HTR-8/SVneo (cell line): ENCODE data around the gene EME2.

Source experiments
- DNase-seq: peaks from one replicate; pipeline ENCODE4 v3.0.0; 2011; ENCODE audit warnings: low spot score, mixed read lengths; ENCODE audit not compliant: insufficient read length
- FAIRE-seq: peaks from 2 replicates; lab custom pipeline; 2011; peaks lifted over from hg19 to GRCh38; lab: Jason Lieb, UNC

EME2 gene

DNA sequence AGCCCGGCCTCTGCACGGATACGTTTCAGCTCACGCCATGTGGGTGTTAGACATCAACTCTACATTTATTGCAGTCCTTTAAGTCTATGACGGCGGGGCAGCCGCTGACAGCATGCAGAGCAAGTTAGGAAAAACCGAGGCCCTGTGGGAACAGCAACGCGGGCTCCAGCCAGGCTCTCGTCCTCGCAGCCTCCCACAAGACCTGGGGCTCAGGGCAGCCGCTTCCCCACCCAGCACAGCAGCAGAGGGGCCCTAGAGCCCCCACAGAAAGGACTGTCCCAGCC lies 4.0 kb downstream of the EME2 start:
- no peak for FAIRE-seq
- no peak for DNase-seq

DNA sequence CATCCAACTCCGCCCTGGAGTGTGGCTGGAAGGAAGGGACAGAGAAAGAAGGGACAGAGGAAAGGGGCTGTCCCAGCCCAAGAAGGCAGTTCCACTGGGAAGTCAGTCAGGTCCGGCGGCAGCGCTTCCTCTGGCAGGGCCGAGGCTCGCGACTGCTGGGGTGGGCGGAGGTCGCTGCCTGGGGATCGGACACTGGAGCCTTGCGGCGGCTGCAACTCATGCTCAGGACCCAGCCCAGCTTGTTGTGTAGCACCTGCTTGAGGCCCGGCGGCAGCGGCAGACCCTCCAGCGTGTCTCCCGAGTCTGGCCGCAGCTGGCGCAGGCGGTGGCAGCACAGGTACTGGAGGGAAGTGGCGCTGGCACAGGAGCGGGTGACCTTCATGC lies 4.4 kb downstream of the EME2 start:
- FAIRE-seq: no peak

DNA sequence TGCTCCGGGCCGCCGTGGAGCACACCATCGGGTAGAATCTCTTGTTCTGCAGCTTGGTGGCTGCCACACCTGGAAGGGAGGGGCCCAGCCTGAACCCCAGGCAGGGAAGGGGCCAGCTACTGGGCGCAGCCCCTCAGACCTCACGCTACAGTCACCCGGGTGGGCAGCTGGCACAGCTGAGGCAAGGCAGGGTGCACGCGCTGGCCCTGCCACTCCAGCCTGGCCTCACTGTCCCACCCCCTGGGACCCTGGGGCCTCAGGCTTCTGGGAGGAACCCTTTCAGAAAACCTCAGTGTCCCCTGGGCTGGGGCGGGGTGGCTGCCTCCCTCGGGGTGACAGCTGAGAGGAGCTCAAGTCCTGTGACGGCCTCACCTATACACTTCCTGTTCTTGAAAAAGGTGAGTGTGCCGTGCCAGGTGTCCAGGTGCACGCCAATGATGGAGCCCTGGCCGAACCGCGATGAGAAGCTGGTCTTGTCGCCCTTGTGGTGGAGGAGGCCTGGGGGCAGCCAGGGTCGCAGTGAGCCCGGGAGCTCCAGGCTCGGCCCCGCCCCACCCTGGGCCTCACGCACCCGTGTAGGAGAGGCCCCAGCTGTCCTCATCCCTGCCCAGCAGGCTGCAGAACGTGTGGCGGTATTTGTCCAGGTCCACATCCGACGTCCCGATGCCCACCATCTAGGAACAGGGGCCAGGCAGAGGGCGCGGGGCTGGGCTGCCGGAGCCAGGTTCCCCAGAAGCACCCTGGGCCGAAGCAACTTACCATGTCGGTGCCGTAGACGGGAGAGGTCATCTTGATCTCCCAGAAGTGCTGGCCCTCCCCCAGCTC lies 5.0 kb downstream of the EME2 start:
- DNase-seq (no peak), FAIRE-seq (no peak)

More for the DNA sequence above, 4.4 kb downstream of the EME2 start:
- no peak for DNase-seq

DNA sequence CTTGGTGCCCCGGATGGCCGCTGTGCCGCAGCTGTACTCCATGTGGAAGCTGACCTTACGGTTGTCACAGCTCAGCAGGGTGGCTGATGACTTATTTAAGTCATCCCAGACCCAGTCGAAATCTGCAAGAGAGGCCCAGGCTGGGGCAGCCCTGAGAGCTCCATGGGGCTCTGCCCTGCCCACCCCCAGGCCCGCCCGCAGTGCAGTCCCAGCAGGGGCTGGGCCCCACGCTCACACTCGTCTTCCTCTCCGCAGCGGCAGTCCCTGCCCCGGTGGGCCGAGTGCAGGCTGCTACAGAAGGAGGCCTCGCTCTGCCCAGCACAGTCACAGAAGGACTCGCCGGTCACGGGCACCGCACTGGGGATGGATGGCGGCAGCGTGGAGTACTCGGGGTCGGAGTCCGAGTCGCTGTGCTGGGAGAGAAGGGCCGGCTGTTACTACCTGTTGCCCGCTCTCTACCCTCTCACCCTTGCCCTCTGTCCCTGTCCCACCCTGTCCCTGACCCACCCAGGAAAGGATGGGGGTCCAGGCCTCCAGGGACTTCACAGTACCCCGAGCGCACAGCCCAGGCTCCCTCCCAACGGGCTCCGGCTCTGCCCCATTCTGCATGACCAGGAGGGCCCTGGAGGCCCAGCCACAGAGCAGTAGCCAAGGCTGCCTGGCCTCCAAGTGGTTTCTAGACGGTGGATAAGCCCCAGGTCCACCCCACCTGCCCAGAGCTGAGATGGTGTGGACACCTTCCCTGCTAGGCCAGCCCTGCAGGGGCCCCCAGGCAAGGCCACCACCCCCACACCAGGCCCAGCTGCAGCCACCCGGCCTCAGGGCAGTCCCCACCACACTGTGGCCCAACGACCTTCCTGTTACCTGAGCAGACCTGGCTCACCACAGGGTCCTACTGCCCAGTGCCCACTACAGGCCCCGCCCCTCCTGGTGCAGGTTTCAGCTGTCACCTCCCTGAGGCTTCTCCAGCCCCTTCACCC lies 5.9 kb downstream of the EME2 start:
- no peak for FAIRE-seq
- no peak for DNase-seq

DNA sequence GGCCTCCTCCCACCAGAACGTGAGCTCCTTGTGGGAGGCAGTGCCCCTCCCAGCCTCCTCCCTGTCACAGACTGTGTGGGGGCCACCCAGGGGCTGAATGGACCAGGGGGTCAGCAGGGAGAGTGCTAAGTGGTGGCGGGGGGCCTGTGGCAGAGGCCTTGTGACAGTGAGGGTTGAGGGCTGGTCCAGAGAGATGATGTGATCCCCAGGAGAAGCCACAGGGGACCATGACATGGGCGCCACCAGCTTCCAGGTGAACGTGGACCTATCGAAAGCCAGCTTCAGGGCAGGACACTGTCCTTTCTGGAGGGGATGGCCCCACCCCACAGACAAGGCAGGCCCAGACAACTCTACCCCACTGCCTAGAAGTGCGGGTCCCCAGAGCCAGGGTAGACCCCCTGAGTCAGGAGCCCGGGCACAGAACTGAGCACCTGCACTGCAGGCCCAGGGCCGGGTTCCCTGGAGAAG lies 6.7 kb downstream of the EME2 start:
- DNase-seq (no peak), FAIRE-seq (no peak)

DNA sequence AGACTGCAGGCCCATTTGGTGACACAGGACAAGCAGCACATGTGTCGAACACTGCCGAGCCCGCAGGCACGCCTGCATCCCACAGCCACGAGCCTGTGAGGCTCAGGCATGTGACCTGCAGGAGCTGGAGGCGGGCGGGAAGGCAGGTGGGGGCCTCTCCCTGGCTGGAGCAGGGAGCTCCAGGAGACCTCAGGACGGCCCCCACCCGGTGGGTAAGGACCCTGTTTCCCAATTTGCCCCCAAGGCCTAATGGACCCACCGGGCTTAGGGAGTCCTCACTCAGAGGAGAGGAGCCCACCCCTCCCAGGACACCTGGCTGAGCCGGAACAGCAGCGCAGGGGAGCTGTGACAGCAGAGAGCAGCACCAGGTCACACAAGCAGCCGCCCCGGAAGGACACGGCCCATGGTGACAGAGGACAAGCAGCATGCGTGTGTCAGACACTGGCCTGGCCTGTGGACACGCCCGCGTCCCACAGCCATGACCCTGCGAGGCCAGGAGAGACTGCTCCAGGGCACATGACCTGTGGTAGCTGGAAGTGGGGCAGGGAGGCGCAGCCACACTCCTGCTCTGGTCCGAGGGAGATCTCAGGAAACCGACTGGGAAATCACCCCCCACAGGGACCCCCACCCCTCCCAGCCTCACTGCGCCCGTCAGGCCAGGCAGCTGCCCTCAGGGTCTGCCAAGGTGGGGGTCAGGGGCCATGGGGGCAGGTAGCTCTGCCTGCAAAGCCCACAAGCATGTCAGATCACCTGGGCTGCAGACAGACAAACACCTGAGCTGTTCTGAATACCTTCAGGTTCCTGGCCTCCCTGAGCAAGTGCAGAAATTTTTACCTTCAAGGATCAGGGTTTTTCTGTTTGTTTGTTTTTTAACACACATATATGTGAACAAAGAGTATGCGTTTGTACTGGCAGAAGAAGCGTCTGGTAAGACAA lies 7.4 kb downstream of the EME2 start:
- DNase-seq (no peak), FAIRE-seq (no peak)

DNA sequence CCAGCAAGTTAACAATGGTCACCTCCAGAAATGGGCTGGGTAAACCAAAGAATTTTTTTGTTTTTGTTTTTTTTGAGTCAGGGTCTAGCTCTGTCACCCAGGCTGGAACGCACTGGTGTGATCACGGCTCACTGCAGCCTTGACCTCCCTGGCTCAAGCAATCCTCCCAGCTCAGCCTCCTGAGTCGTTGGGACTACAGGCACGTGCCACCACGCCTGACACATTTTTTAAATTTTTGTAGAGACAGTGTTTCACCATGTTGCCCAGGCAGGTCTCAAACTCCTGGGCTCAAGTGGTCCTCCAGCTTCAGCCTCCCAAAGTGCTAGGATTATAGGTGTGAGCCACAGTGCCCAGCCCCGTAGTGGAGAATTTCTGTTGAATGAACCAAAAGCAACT lies 8.1 kb downstream of the EME2 start:
- FAIRE-seq: no peak
- no peak for DNase-seq

DNA sequence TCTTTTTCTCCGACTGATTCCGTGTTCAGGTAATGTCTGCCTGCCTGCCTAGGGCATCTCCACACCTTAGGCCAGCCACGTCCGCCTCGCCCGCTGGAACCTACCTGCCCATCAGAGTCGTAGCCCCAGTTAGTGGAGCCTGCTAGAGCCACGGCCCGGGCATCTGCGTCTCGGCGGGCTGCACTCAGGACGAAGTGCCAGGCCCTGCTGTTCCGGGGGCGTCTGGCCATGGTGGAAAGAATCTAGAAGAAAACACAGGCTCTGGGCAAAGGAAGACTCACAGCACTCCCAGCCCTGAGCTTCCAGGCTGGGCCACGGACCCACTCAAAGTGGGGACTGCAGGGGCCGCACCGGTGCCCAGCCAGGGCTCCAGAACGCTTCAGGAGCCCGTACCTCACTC lies 8.6 kb downstream of the EME2 start:
- FAIRE-seq: no peak
- DNase-seq: no peak

DNA sequence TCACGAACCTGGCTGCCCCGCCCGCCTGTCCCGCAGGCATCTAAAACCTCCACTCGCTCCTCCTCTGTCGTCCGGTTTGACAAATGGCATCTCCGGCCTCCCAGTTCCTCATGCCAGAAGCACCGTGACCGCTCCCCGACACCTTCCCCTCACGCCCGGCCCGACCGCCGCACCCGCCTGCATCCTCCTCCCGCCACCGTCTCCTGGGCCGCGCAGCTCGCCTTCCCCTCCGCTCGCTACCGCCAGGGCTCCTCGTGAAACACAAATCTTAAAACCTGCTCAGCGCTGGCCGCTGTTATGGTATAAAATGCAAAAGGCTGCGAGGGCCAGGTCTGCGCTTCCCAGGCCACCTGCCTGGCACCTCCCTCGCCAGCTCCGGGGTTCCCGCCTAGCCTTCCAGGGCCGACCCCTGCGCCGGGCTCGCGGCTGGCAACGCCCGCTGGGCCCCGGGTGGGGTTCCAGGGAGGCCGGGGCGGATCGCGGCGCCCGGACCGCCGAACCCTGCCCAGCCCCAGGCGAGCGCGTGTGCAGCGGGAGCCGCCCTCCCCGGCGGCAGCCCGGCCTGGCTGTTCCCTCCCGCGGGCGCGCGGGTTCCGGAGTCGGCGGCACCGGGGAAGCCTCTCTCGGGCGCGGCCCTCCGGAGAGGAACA lies 9.3 kb downstream of the EME2 start:
- no peak for FAIRE-seq
- no peak for DNase-seq

DNA sequence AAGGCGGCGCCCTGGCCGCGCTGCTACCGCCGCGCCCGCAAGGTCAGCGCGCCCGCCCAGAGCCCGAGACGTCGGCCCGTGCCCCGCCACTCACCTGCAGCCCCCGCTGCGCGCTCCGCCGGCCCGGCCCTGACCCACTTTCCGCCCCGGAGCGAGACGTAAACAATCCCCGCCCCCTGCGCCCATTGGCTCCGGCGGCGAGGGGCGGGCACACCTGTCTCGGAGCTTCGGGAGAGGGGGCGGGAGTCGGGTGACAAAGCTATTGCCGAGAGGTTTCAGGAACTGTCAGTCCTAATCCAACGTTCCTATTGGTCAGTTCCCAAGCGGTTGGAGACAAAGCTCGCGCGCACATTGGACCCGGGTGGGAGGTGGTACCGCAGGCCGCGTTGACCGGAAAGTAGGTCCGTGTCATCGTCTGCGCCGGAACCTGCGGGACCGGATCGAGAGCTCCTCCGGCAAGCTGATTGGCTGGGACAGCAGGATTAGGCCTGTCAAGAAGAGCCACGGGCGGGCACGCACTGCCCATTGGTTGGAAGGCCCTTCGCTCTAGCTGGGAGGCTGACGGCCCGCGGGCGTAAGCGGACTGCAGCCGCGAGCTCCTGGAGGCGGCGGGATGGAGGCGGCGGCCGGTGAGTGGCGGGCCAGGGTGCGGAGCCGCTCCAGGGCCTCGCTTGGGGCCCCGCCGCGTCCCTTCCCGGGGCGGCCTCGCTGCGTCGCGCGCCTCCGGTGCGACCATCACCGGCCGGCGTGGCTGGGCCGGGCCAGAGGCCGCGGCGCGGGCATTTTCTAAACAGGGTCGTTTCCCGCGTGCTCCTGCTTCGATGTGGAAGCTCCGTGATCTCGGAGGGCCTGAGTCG lies 10.0 kb downstream of the EME2 start, which contains the start of the genes NUBP2 and SPSB3:
NUBP2 (plus strand) TSS at position 553 of the 857 bp plus-strand sequence; CDS start at position 614, 61 bp downstream.
SPSB3 (minus strand) TSS at position 164 of the 857 bp plus-strand sequence. CDS start 1,088 bp downstream, outside the sequence.
- FAIRE-seq (peak; percentile 99), DNase-seq (peak; percentile 99)

DNA sequence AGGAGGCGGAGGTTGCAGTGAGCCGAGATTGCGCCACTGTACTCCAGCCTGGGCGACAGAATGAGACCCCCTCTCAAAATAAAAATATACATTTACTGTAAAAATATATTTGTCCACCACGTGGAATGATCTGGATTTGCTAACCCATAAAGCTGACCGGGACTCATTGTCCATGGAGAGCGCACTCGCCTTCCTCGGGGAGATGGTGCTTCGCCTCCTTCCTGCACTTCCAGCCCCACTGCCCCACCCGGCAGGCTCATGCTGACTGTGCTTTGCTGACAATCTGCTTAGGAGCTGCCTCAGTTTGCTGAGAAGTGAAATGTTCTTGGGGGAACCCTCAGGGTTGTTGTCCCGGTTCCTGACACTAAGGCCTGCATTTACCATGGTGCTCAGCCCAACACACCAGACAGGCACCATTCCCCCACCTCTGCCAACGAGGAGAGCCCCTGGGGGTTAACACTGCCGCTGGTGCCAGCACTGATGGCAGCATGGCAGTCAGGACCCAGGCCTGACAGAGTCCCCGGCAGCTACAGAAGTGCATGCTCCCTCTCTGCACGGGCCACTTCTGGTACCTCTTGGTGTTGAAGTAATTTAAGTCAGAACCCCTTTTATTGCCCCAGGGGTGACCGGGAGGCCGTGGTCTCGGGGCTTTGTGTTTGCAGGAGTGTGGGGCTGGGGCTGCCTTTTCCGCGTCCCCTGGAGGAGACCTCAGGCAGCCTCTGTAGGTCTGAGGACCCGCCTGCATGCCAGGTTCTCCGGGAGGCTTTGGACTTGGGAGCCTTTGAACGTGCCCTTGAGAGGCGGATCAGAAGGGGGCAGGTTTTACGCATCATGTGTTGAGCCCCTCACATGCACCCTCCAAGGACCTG lies 12.6 kb downstream of the EME2 start:
- DNase-seq (no peak), FAIRE-seq (no peak)

DNA sequence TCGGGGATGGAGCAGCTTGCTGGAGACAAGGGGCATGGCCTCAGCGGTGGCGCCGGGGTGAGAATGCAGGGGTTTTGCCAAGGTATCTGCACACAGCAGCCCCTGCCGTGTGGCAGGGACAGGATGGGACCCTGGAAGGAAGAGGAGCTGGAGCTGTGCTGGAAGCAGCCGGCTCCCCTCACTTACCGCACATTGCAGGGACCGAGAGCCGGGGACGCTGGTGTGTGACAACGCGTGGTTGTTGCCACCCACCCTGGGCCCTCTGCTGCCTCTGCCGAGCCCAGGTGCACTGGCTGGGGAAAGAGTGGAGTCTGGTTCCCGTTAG lies 13.2 kb downstream of the EME2 start:
- no peak for DNase-seq
- no peak for FAIRE-seq

DNA sequence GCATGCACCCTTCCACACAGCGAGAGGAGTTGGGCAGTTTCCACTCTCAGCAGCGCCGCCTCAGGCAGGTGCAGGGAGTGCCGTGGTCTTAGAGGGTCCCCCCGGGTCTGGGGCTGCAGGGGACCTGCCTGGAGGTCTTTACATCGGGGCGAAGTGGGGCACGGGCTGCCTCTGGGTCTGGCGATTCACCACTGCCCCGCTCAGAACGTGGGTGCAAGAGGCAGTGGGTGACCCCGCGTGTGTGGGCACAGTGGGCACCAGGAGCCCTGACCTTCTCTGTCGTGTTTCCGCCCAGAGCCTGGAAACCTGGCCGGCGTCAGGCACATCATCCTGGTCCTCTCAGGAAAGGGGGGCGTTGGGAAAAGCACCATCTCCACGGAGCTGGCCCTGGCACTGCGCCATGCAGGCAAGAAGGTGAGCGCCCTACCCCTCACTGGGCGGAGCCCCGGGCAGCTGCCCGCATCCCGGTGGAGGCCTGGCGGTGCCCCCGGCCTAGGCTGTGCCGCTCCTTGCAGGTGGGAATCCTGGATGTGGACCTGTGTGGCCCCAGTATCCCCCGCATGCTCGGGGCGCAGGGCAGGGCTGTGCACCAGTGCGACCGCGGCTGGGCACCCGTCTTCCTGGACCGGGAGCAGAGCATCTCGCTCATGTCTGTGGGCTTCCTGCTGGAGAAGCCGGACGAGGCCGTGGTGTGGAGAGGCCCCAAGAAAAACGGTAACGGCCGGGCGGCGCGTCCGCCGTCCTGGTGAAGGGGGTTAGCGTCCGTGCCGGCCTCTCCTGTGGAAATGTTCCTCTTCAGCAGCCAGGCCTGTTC lies 13.8 kb downstream of the EME2 start:
- FAIRE-seq: no peak
- no peak for DNase-seq

DNA sequence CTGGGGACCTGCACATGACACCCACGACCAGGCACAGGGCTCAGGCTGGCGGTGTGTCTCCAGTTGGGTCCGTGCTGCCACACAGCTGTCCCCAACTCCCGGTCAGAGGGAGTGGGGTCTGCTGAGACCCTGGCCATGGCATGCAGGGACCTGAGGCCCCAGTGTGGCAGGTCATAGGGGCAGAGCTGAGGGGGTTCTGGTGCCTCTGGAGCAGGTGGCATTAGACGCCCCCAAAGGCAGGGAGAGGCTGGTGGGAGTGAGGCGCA lies 14.4 kb downstream of the EME2 start:
- DNase-seq: no peak
- no peak for FAIRE-seq

DNA sequence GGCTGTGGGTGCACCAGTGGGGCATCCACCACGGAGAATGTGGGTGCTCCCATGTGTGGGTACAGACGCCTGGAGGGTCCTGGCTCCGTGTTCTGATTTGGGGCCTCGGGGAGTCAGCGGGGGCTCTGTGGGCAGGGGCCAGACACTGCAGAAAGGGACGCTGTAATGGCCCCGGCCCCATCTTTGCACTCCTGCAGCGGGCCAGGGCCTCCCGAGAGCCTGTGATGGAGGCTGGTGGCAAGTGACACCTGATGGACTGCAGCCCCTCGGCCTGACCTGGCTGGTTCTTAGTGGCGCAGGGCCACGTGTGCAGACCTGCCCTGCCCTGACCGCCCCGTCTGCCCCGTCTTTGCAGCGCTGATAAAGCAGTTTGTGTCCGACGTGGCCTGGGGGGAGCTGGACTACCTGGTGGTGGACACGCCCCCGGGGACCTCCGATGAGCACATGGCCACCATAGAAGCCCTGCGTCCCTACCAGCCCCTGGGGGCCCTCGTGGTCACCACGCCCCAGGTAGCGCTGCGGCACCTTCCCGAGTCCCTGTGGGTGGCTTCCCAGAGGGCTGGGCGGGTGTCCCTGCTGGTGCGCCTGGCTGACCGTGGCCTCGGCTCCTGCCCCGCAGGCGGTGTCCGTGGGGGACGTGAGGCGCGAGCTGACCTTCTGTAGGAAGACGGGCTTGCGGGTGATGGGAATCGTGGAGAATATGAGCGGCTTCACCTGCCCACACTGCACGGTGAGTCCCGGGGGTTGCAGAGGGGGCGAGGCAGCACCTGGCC lies 14.9 kb downstream of the EME2 start:
- no peak for FAIRE-seq

DNA sequence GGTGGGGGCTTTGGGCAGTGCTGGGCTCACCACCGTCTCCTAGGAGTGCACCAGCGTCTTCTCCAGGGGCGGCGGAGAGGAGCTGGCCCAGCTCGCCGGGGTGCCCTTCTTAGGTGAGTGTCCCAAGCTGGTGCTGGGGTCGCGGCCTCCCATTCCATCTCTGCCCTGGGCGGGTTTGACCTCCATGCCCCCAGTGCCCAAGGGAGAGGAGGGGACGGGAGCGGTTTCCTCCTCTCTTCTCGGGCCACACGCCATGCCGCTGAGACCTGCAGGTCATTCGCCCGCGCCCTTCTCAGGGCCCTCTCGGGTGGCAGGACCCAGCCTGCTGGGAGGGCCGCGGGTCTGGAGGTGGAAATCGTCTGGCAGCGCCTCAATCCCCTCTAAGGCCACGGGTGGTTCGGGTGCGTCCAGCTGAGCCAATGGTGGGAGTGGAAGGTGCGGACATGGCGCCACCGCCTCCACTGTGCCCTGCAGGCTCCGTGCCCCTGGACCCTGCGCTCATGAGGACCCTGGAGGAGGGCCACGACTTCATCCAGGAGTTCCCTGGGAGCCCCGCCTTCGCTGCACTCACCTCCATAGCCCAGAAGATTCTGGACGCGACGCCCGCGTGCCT lies 15.6 kb downstream of the EME2 start:
- FAIRE-seq (no peak), DNase-seq (no peak)

More for the DNA sequence above, 14.9 kb downstream of the EME2 start:
- DNase-seq: no peak
